NCI-H82 treated with DMSO at 0.1 percent for 48 hours (cell line): ENCODE measurements around the gene MFNG.

Experiments
- DNase-seq: peaks from one replicate; lab custom pipeline; 2025; ENCODE audit not compliant: unreplicated experiment; lab: John Stamatoyannopoulos, UW

Gene MFNG

GRCh38 chr22:37514526-37515051, 28.4 kb upstream of the MFNG start:
- peak; percentile 22 for DNase-seq

DNA sequence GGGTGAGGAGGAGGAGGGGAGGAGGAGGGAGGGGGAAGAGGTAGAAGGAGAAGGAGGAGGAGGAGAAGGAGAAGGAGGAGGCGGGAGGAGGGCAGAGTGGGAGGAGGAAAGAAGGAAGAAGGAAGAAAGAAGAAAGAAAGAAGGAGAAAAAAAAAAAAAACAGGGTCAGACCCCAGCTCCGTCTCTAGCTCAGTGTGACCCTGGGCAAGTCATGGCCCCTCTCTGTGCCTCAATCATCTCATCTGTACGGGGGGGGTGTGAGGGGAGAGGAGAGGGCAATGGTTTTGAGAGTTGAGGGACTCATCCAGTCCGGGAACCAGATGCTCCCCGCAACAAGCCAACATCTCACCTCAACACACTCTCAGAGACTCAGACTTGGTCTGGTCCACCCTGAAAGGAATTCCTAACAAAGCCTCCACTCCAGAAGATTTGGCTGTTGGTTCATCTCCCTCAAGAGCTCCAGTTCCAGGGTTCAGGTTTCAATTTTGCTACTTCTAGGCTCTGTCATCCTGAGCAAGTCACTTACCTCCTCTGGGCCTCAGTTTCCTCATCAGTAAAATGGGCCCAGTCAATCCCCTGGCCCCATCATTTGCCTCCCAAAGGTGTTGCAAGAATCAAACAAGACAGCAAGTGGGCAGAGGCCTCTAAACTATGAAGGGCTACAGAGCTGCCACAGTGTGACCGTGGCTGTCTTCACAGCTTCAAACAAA, 25.4 kb upstream of the MFNG start:
- DNase-seq = no peak

- DNase-seq = no peak
Observed at GRCh38 chr22:37510091-37510490, 23.9 kb upstream of the MFNG start.

- DNase-seq = no peak
Observed at GRCh38 chr22:37509059-37509860, 23.1 kb upstream of the MFNG start.

GRCh38 chr22:37508431-37508992, 22.3 kb upstream of the MFNG start:
- no peak for DNase-seq

- no peak for DNase-seq
Observed at GRCh38 chr22:37507731-37508130, 21.5 kb upstream of the MFNG start.

- DNase-seq = no peak
Observed at GRCh38 chr22:37505989-37506388, 19.8 kb upstream of the MFNG start.

DNA sequence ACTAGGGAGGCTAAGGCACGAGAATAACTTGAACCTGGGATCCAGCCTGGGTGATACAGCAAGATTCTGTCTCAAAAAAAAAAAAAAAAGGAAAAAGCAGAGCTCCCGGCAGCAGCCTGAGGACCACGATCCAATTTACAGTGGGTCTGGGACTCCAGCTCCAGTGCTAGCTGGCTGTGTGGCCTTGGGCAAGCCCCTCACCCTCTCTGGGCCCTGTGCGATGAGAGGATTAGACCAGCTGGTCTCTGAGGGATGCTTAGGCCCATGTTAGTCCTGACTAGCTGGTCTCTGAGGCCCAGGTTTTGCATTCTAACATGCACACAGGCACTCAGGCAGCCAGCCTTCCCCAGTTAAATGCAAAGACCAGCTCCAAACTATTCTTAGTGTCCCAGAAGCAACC, 19.4 kb upstream of the MFNG start:
- DNase-seq = no peak

GRCh38 chr22:37504964-37505363, 18.8 kb upstream of the MFNG start:
- no peak for DNase-seq

DNA sequence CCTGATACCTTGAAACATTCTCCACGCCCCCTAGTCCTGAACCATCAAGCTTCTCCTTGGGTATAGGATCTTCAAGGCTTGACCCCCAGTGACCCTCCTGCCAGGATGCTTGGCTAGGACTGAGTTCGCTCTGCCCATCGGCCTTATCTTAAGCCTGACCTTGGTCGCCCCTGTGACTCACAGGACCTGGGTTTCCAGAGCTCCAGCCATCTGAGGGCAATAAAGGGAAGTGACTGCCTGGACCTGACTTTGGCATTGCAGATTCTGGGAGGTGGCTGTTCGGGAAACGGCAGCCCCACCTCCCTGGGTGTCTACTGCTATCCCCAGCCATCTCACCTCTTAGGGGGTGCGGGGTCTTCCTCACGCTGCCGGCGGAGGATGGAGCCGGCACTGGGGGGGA, 17.7 kb upstream of the MFNG start:
- DNase-seq = no peak

DNA sequence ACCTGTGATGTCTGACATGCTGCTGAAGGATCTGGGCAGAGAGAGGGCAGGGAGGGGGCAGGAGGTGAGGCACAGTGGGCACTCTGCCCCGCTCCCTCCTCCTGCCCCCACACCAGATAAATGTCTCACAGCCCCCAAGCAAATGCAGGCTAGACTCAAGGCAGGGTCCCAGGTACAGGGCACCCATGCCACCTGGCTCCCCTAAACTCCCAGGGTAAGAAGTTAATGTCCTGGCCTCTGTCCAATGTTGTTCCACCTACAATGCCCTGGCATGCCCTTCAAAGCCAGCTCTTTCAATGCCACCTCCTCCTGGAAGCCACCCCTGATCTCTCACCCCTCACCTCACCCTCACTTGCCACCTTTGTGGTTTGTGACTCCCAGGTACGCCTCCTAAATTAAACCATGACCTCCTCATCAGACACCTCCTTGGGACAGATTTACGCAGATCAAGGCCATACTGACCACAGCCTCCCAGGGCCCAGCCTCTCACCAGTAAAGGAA, 17.0 kb upstream of the MFNG start:
- no peak for DNase-seq

DNA sequence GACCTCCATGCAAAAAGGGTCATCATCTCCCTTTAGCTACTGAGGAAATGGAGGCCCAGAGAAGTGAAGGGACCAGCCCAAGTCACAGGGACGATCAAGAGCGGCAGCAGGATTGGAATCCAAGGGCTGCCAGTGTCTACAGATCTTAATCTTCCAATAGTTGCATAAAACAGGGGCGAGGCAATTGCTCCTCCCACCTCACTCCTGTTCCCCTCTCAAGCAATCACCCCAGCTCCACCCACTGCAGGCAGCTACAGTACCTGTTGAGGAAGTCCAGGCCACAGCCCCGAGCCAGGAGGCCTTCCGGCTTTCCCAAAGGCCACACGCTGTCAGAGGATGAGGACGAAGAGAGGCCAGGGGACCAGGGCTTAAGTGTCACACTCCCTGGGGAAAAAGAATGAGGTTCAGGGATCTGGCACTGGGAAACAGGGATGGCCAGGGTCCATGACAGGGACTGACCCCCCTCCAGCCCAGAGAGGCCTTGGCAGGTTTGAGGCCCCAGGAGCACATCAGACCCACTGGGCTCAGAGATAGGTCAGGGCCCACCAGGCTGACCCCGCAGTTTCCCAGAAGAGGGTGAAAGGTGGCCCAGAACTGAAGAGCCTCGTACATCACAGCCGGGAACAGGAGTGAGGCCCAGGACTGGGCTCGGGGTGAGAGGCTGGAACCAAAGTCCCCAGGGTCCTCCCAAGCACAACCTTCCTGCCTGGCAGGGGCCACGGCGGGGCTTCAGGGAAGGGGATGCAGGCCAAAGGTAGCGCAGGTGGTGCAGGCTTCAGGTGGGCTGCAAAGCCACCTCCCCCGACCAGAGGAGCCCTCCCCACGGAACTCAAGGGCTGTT, 16.4 kb upstream of the MFNG start:
- DNase-seq = no peak

- no peak for DNase-seq
Observed at GRCh38 chr22:37501610-37502341, 15.6 kb upstream of the MFNG start.

DNA sequence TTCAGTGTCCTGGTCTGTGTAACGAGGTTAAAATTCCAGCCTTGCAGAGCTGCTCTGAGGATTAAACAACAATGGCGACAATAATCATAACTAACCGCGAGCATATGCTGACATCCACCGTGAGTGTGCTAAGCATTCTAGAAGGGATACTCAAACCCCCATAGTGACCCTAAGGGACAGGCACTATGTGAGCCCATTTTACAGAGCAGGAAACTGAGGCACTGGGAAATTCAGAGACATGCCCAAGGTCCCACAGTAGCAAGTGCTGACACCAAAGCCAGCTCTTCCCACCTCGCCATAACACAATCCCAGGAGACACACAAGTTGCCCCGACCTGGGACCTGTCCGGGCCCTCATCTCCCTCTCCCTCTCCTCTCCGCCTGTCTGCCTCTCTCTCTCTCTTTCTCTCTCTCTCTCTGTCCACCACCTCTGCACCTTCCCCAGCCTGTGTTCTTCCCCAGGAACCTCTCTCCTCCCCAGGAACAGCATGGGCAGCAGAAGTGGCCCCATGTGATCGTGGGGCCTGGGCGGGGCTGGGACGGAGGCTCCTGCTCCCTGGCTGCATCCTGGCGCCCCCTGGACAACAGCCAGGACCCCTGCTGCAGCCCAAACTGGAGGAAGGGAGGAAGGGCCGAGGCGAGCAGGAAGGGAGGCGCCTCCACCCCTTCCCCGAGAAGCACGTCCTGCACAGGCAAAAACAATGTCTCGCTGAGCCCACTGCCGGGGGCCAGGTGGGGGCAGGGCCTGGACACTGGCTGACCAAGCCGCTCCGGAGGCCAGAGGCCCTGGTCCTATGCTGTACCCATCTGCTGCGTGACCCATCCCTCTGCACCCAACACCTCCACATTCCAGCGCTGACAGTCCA, 14.8 kb upstream of the MFNG start:
- no peak for DNase-seq

DNA sequence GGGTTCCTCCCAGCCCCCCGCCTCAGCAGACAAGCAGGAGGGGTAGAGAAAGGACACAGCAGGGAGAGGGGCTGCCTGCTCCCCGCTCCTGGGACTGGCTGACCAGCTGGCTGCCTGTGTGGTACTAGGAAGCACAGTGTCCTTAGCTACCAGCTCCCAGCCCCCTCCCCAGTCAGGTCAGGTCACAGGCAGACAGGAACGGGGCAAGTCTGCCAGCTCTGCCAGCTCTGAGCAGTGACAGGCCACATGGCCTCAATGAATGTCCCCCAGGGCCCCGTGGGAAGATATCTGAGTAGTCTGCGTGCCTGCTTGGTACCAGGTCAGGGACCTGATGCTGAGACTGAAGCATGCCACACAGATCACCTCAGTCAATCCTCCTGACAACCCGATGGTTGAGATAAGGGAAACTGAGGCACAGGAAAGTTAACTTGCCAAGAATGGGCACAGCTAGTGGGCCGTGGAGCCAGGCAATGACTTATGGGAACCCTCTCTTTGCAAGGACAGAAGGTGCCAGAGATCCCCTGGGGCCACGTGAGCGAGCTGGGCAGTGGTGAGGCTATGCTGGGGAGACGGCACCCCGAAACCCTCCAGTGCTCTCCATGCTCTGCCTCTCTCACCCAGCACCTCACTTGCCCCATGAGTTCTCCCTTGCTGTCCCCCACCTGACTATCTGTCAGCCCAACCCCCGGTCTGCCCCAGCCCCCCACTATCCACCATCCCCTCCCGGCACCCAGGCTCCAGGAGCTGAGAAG, 13.8 kb upstream of the MFNG start:
- DNase-seq = no peak

DNA sequence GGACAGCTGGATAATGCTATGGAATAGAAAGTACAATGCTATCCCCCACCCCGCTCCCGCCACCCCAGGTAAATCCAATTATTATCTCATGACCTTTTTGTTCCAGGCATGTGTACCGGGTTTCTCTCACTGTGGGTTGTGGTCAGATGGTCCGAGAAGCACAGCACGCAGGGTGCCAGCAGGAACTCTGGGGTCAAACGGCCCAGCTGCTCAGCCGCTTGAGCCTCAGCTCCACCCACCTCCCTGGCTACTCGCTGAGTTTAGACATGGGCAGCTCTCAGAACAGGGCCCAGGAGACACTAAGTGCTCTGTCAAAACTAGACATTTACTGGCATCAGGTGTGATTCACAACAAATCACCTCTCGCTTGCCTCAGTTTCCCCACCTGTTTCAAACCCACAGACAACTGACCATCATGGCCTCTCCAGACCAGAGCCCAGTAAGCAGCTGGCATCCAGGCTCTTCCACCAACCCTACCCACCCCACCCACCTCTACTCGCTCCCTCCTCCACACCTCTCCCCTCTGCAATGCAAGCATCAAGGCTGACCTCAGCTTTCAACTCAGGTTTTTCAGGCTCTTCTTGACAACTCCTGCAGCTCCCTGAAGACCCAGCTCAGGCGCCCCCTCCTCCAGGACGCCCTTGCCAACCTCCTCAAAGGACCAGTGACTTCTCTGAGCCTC, 13.0 kb upstream of the MFNG start:
- DNase-seq = no peak

DNA sequence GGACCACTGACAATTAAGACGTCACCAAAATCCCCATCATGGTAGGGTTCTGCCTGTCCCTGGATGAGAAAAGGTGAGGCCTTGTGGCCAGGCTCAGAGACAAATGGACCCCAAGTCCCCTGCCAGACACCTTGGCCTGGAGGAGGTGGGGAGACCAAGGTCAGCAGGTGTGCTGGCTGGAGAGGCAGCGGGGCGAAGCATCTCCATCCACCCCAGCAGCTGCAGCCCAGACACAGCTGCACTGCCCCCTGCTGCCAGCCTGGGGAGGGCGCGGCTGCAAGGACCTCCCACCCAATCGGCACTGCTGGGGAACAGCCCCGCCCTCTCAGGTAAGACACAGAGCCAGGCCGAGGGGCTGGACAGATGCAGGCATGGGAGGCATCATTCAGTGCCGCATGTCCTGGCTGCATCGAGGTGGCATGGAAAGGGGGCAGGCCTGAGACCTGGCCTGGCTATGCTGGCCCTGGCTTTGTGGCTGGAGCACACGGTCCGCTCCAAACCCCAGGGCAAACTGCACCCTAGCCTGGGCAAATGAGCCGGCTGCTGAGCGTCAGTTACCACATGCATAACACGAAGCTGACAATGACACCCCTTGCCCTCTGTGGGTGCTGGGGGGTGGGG, 12.2 kb upstream of the MFNG start:
- DNase-seq = peak; percentile 2
